CD4-positive, alpha-beta T cell treated with Interferon alpha-2 for 1 hour (primary cell): ENCODE data around the gene RUBCNL.
"Not testable (repeated sequence)": the region's sequence is repeated elsewhere in the genome, so short reads cannot be mapped to it uniquely, and the experiment has no call there.

ENCODE experiments used
- DNase-seq, 2 donors: peaks; one replicate each; pipeline ENCODE4 v3.0.0-alpha.2; 2020 to 2022

Gene RUBCNL

GRCh38 chr13:46372938-46373337 lies 14.1 kb downstream of the RUBCNL start:
- DNase-seq: not testable (repeated sequence)

GRCh38 chr13:46372071-46372470 lies 15.0 kb downstream of the RUBCNL start:
- no peak for DNase-seq

- no peak for DNase-seq
Measured at GRCh38 chr13:46369506-46370277, 17.4 kb downstream of the RUBCNL start.

- no peak for DNase-seq
Measured at GRCh38 chr13:46367617-46368327, 19.3 kb downstream of the RUBCNL start.

GRCh38 chr13:46361276-46361934 lies 25.6 kb downstream of the RUBCNL start:
- no peak for DNase-seq

- DNase-seq: no peak
Measured at GRCh38 chr13:46360604-46361003, 26.4 kb downstream of the RUBCNL start.

GRCh38 chr13:46359714-46360113 lies 27.3 kb downstream of the RUBCNL start:
- DNase-seq: no peak

- DNase-seq: no peak
Measured at GRCh38 chr13:46355901-46356590, 31.0 kb downstream of the RUBCNL start.

- no peak for DNase-seq
Measured at GRCh38 chr13:46355088-46355468, 32.0 kb downstream of the RUBCNL start.

GRCh38 chr13:46354156-46355087 lies 32.6 kb downstream of the RUBCNL start:
- peak; percentile 12 to 39 for DNase-seq

- DNase-seq: peak in 1 of 2 donors; percentile 25
Measured at GRCh38 chr13:46352805-46353204, 34.2 kb downstream of the RUBCNL start.

- DNase-seq: no peak
Measured at GRCh38 chr13:46350003-46350402, 37.0 kb downstream of the RUBCNL start.

GRCh38 chr13:46348961-46349360 lies 38.1 kb downstream of the RUBCNL start:
- DNase-seq: no peak

- DNase-seq: no peak
Measured at GRCh38 chr13:46347277-46347676, 39.8 kb downstream of the RUBCNL start.

- no peak for DNase-seq
Measured at GRCh38 chr13:46345866-46346265, 41.2 kb downstream of the RUBCNL start.

GRCh38 chr13:46345398-46345797 lies 41.7 kb downstream of the RUBCNL start:
- DNase-seq: no peak

GRCh38 chr13:46343279-46343994 lies 43.6 kb downstream of the RUBCNL start:
- DNase-seq: no peak

- no peak for DNase-seq
Measured at GRCh38 chr13:46342538-46342937, 44.5 kb downstream of the RUBCNL start.

- peak; percentile 6 to 59 for DNase-seq
Measured at GRCh38 chr13:46341112-46341711, 45.8 kb downstream of the RUBCNL start.

GRCh38 chr13:46340631-46341111 lies 46.4 kb downstream of the RUBCNL start:
- DNase-seq: no peak

- DNase-seq: no peak
Measured at GRCh38 chr13:46340011-46340410, 47.0 kb downstream of the RUBCNL start.
